ENCODE measurements around the gene SLC2A8. TPM values are rescaled to one million over a fixed set of nuclear protein-coding genes. Genes with fewer than 3 reads are reported as not detected.
A peak's percentile ranks its signal among the peaks of the same experiment; 100 is the strongest.

The SLC2A8 gene
- total RNA-seq, 4 donors from 2014 or later = 19.8 to 31.2 (median 25.7) TPM

DNA sequence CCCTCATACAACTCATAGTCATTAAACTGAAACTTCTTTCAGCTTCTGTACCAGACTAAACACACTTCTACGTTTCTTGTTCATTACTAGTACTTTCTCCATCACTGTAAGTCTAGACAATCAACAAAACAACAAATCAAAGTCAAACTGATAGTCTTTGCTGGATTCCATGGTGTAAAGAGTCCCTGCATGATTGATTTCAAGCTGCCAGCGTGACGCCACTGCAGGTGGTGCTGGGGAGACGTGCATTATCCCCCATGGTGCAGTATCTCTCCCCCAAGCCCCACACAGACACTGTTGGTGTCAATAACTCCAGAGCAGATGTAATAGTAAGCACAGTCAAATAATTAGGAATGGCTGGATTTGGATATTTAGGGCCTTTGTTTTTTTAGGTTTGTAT lies 10.7 kb upstream of the SLC2A8 start:
- no peaks in the 10 kb centered on the region for H3K27me3 ChIP-seq
- in situ Hi-C loops (cut with MboI; ENCODE audit: low sequenced_read_pairs in 4 of 4) = loop anchor here in 1 of 4 donors (25.0 kb wide), 1 partner anchor 449 kb away; no protein-coding TSS in a partner anchor
- H3K4me1 ChIP-seq = no peaks in the 10 kb centered on the region
- no peak overlapping the region for H3K27ac ChIP-seq
- ATAC-seq (no peak), DNase-seq (no peak)
- H3K9me3 ChIP-seq = no peaks in the 10 kb centered on the region
- H3K4me3 ChIP-seq = no peak overlapping the region
- no peaks in the 10 kb centered on the region for H3K36me3 ChIP-seq
- intact Hi-C loops (cut with DNase I; ENCODE audit: low total_unique reads) = no loop called here
- no peak for TF ChIP-seq POLR2A (IDR thresholded peaks at IDR 0.05)
- TF ChIP-seq, protein P1, sequence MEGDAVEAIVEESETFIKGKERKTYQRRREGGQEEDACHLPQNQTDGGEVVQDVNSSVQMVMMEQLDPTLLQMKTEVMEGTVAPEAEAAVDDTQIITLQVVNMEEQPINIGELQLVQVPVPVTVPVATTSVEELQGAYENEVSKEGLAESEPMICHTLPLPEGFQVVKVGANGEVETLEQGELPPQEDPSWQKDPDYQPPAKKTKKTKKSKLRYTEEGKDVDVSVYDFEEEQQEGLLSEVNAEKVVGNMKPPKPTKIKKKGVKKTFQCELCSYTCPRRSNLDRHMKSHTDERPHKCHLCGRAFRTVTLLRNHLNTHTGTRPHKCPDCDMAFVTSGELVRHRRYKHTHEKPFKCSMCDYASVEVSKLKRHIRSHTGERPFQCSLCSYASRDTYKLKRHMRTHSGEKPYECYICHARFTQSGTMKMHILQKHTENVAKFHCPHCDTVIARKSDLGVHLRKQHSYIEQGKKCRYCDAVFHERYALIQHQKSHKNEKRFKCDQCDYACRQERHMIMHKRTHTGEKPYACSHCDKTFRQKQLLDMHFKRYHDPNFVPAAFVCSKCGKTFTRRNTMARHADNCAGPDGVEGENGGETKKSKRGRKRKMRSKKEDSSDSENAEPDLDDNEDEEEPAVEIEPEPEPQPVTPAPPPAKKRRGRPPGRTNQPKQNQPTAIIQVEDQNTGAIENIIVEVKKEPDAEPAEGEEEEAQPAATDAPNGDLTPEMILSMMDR (IDR thresholded peaks at IDR 0.05 in 4 of 5, conservative IDR thresholded peaks at IDR 0.05 in 1 of 5) = no peak

- no peak for DNase-seq
- in situ Hi-C loops (cut with MboI; ENCODE audit: low sequenced_read_pairs in 4 of 4) = loop anchor here in 1 of 4 donors (25.0 kb wide), 1 partner anchor 450 kb away; no protein-coding TSS in a partner anchor
Observed at GRCh38 chr9:127386981-127387380, 10.0 kb upstream of the SLC2A8 start.

GRCh38 chr9:127388037-127388855 lies 8.7 kb upstream of the SLC2A8 start:
- H3K27me3 ChIP-seq = no peaks in the 10 kb centered on the region
- no peaks in the 10 kb centered on the region for H3K36me3 ChIP-seq
- H3K27ac ChIP-seq = no peak overlapping the region
- peak in 1 of 2 donors; percentile 32 for DNase-seq
- no peak for TF ChIP-seq POLR2A (IDR thresholded peaks at IDR 0.05)
- TF ChIP-seq, protein P1 (IDR thresholded peaks at IDR 0.05 in 4 of 5, conservative IDR thresholded peaks at IDR 0.05 in 1 of 5) = no peak
- in situ Hi-C loops (cut with MboI; ENCODE audit: low sequenced_read_pairs in 4 of 4) = loop anchor here in 1 of 4 donors (25.0 kb wide), 1 partner anchor 451 kb away; no protein-coding TSS in a partner anchor
- intact Hi-C loops (cut with DNase I; ENCODE audit: low total_unique reads) = no loop called here
- ATAC-seq = peak; percentile 41 to 65
- no peaks in the 10 kb centered on the region for H3K4me1 ChIP-seq
- no peak overlapping the region for H3K4me3 ChIP-seq
- H3K9me3 ChIP-seq = no peaks in the 10 kb centered on the region

More at GRCh38 chr9:127386981-127387380, 10.0 kb upstream of the SLC2A8 start:
- H3K4me1 ChIP-seq = no peaks in the 10 kb centered on the region
- no peaks in the 10 kb centered on the region for H3K9me3 ChIP-seq
- ATAC-seq = no peak
- H3K36me3 ChIP-seq = no peaks in the 10 kb centered on the region
- H3K27me3 ChIP-seq = no peaks in the 10 kb centered on the region
- intact Hi-C loops (cut with DNase I; ENCODE audit: low total_unique reads) = no loop called here
- H3K4me3 ChIP-seq = no peak overlapping the region
- TF ChIP-seq POLR2A (IDR thresholded peaks at IDR 0.05) = no peak
- H3K27ac ChIP-seq = no peak overlapping the region

GRCh38 chr9:127388856-127389238 lies 8.1 kb upstream of the SLC2A8 start:
- H3K4me1 ChIP-seq = no peaks in the 10 kb centered on the region
- in situ Hi-C loops (cut with MboI; ENCODE audit: low sequenced_read_pairs in 4 of 4) (loop anchor here in 1 of 4 donors (25.0 kb wide), 1 partner anchor 452 kb away; no protein-coding TSS in a partner anchor), intact Hi-C loops (cut with DNase I; ENCODE audit: low total_unique reads) (no loop called here)
- no peak overlapping the region for H3K4me3 ChIP-seq
- no peak for TF ChIP-seq POLR2A (IDR thresholded peaks at IDR 0.05)
- TF ChIP-seq, protein P1 (IDR thresholded peaks at IDR 0.05 in 4 of 5, conservative IDR thresholded peaks at IDR 0.05 in 1 of 5) = no peak
- DNase-seq (no peak), ATAC-seq (no peak)
- H3K9me3 ChIP-seq = no peaks in the 10 kb centered on the region
- H3K27me3 ChIP-seq = no peaks in the 10 kb centered on the region
- no peak overlapping the region for H3K27ac ChIP-seq
- no peaks in the 10 kb centered on the region for H3K36me3 ChIP-seq
